GM19239 (cell line): ENCODE results near the gene TECPR2.
"Not testable (repeated sequence)": the region's sequence is repeated elsewhere in the genome, so short reads cannot be mapped to it uniquely, and the experiment has no call there.

Experiments used
- DNase-seq: peaks from one replicate; pipeline ENCODE4 v3.0.0; 2011; ENCODE audit warnings: low spot score; ENCODE audit not compliant: insufficient read length
- FAIRE-seq: peaks from 2 replicates; lab custom pipeline; 2011; peaks lifted over from hg19 to GRCh38; lab: Jason Lieb, UNC

The TECPR2 gene

GRCh38 chr14:102519709-102520108, 157.0 kb downstream of the TECPR2 start:
- DNase-seq, FAIRE-seq: not testable (repeated sequence)

- DNase-seq (no peak), FAIRE-seq (no peak)
Measured at GRCh38 chr14:102523200-102523568, 160.4 kb downstream of the TECPR2 start.

- FAIRE-seq (no peak), DNase-seq (no peak)
Measured at GRCh38 chr14:102523569-102524450, 161.1 kb downstream of the TECPR2 start.

GRCh38 chr14:102524451-102525218, 161.9 kb downstream of the TECPR2 start:
- peak; percentile 96 for FAIRE-seq
- DNase-seq: peak; percentile 99

- FAIRE-seq (no peak), DNase-seq (no peak)
Measured at GRCh38 chr14:102525219-102525928, 162.6 kb downstream of the TECPR2 start.

GRCh38 chr14:102525929-102526497, 163.3 kb downstream of the TECPR2 start:
- FAIRE-seq (no peak), DNase-seq (no peak)

- FAIRE-seq (no peak), DNase-seq (no peak)
Measured at GRCh38 chr14:102528431-102529170, 165.9 kb downstream of the TECPR2 start.

GRCh38 chr14:102530828-102531478, 168.2 kb downstream of the TECPR2 start:
- DNase-seq (no peak), FAIRE-seq (no peak)

GRCh38 chr14:102532204-102532658, 169.5 kb downstream of the TECPR2 start:
- DNase-seq (no peak), FAIRE-seq (no peak)

- FAIRE-seq (no peak), DNase-seq (no peak)
Measured at GRCh38 chr14:102537981-102538601, 175.3 kb downstream of the TECPR2 start.

GRCh38 chr14:102538602-102539543, 176.1 kb downstream of the TECPR2 start:
- no peak for FAIRE-seq
- DNase-seq: no peak

- no peak for DNase-seq
- FAIRE-seq: no peak
Measured at GRCh38 chr14:102539544-102540314, 177.0 kb downstream of the TECPR2 start.

GRCh38 chr14:102540315-102541028, 177.7 kb downstream of the TECPR2 start:
- DNase-seq (no peak), FAIRE-seq (no peak)

GRCh38 chr14:102541029-102541491, 178.3 kb downstream of the TECPR2 start:
- not testable (repeated sequence) for DNase-seq, FAIRE-seq

GRCh38 chr14:102541771-102542170, 179.0 kb downstream of the TECPR2 start:
- DNase-seq (no peak), FAIRE-seq (no peak)
